Measurements from ENCODE around the gene CEP112.

GRCh38 chr17:66089764-66090163 is 102.2 kb downstream of the CEP112 start:
- TF ChIP-seq GATA3 (IDR thresholded peaks at IDR 0.05; ENCODE audit: low read depth, low read length), result no peak
- no peak for TF ChIP-seq GATA2 (IDR thresholded peaks at IDR 0.05; ENCODE audit: low read depth, low read length)
